HCT116 (cell line): ENCODE data around the gene KLHDC4. TPM values are rescaled to one million over a fixed set of nuclear protein-coding genes. Genes with fewer than 3 reads are reported as not detected.

Source experiments
- ATAC-seq: fragments of 200-7000 bp; cut with Tn5 transposase; 2 replicates; pipeline ENCODE4 v1.9.1; 2020; ENCODE audit warnings: mild to moderate bottlenecking, moderate library complexity
- BruUV-seq: library from RNA; stranded (reverse); fragments of 400-500 nt; replicated peaks from 2 replicates; lab custom pipeline; 2021; lab: Mats Ljungman, UMichigan
- CTCF ChIA-PET: fragments of 300-600 bp; sonication (Branson Sonifier 250); formaldehyde crosslinking; loops from one replicate; lab custom pipeline; 2021; ENCODE audit warnings: antibody characterized with exemption; lab: Charles Lee
- POLR2A ChIA-PET: fragments of 300-600, 350-600 bp; sonication (Branson Sonifier 250); formaldehyde crosslinking; loops from one replicate; lab custom pipeline; 2021; ENCODE audit warnings: antibody characterized with exemption; lab: Charles Lee
- RAD21 ChIA-PET, 2 experiments: fragments of 300-600 bp; sonication (Branson Sonifier 250); formaldehyde crosslinking; loops; one replicate each; lab custom pipeline; 2023; ENCODE audit warnings: low total read pairs in 2 of 2; ENCODE audit not compliant: uncharacterized antibody in 2 of 2, unreplicated experiment in 2 of 2, low non-redundant PET in 1 of 2; lab: Charles Lee
- DNase-seq: peaks from one replicate; pipeline ENCODE4 v3.0.0-alpha.2; 2010; ENCODE audit warnings: low read depth, low spot score
- H2AFZ ChIP-seq: fragments of 200-600 bp; shearing (Covaris generic), sonication (generic); 2 replicates; pipeline ENCODE4 v1.6.1; 2017; ENCODE audit warnings: low read depth, mixed run types, mixed read lengths, antibody characterized with exemption, low read length; ENCODE audit not compliant: poor library complexity, severe bottlenecking
- H3K27ac ChIP-seq: 2 replicates; pipeline ENCODE4 v1.5.1; 2012; ENCODE audit warnings: low read depth, low read length
- H3K27me3 ChIP-seq: fragments of 200-600 bp; sonication (generic); 2 replicates; pipeline ENCODE4 v1.6.1; 2016; ENCODE audit warnings: mixed run types, low read length, mixed read lengths; ENCODE audit not compliant: insufficient read depth
- H3K36me3 ChIP-seq, 2 experiments: fragments of 200-500 bp in 1 of 2; fragments of 200-600 bp in 1 of 2; sonication (Bioruptor generic) in 1 of 2; sonication (generic) in 1 of 2; 2 replicates each; pipeline versions ENCODE4 v1.5.1 to v1.6.1; 2014 to 2016; ENCODE audit warnings: low read length in 2 of 2, inconsistent platforms in 1 of 2, mixed read lengths in 1 of 2, mixed run types in 1 of 2; ENCODE audit not compliant: insufficient read depth in 2 of 2, control insufficient read depth in 1 of 2
- H3K4me1 ChIP-seq, 2 experiments: fragments of 200-600 bp in 1 of 2; sonication (generic) in 1 of 2; 2 replicates each; pipeline versions ENCODE4 v1.5.1 to v1.6.1; 2012 to 2017; ENCODE audit warnings: low read length in 2 of 2, inconsistent platforms in 1 of 2, mild to moderate bottlenecking in 1 of 2, mixed read lengths in 1 of 2, mixed run types in 1 of 2, moderate library complexity in 1 of 2; ENCODE audit not compliant: insufficient read depth in 2 of 2, control insufficient read depth in 1 of 2
- H3K4me2 ChIP-seq: fragments of 200-600 bp; sonication (generic); 2 replicates; pipeline ENCODE4 v1.6.1; 2017; ENCODE audit warnings: mixed run types, low read length, mixed read lengths
- H3K4me3 ChIP-seq, 2 experiments: fragments of 200-600 bp in 1 of 2; sonication (generic) in 1 of 2; replicated peaks in 1 of 2; 2 replicates each; pipeline ENCODE4 v1.5.1; 2011 to 2016; ENCODE audit warnings: low read length in 2 of 2, control low read depth in 1 of 2, low read depth in 1 of 2, mild to moderate bottlenecking in 1 of 2, mixed read lengths in 1 of 2, mixed run types in 1 of 2
- H3K79me2 ChIP-seq: fragments of 200-600 bp; sonication (generic); 2 replicates; pipeline ENCODE4 v1.6.1; 2017; ENCODE audit warnings: mild to moderate bottlenecking, mixed run types, low read length, moderate library complexity, mixed read lengths; ENCODE audit not compliant: insufficient read depth
- H3K9ac ChIP-seq: fragments of 200-600 bp; sonication (generic); 2 replicates; pipeline ENCODE4 v1.6.1; 2016; ENCODE audit warnings: low read length, mixed read lengths
- H3K9me2 ChIP-seq: fragments of 200-600 bp; sonication (generic), shearing (Covaris generic); 2 replicates; pipeline ENCODE4 v1.6.1; 2017; ENCODE audit warnings: mixed run types, mild to moderate bottlenecking, moderate library complexity; ENCODE audit not compliant: insufficient read depth
- H3K9me3 ChIP-seq, 2 experiments: fragments of 200-500 bp in 1 of 2; fragments of 200-600 bp in 1 of 2; sonication (Bioruptor generic) in 1 of 2; sonication (generic) in 1 of 2; 2 replicates each; pipeline ENCODE4 v1.6.1; 2014 to 2017; ENCODE audit warnings: low read length in 2 of 2, mixed read lengths in 2 of 2, inconsistent platforms in 1 of 2, low read depth in 1 of 2, mild to moderate bottlenecking in 1 of 2, mixed run types in 1 of 2, moderate library complexity in 1 of 2; ENCODE audit not compliant: control insufficient read depth in 1 of 2, insufficient read depth in 1 of 2
- H4K20me1 ChIP-seq: fragments of 200-600 bp; sonication (generic), shearing (Covaris generic); 2 replicates; pipeline ENCODE4 v1.6.1; 2017; ENCODE audit warnings: mixed run types, mild to moderate bottlenecking, moderate library complexity; ENCODE audit not compliant: insufficient read depth
- ATF3 ChIP-seq: IDR thresholded peaks from 2 replicates; pipeline ENCODE4 v1.6.1; 2012
- CTCF ChIP-seq, 3 experiments: fragments of 200-600 bp in 1 of 3; sonication (generic) in 1 of 3; IDR thresholded peaks in 2 of 3; conservative IDR thresholded peaks in 1 of 3; 2 replicates each; pipeline ENCODE4 v1.5.1; 2012 to 2017; ENCODE audit warnings: low read depth in 2 of 3, low read length in 2 of 3, antibody characterized with exemption in 1 of 3, borderline replicate concordance in 1 of 3, control low read depth in 1 of 3, mild to moderate bottlenecking in 1 of 3, mixed read lengths in 1 of 3, mixed run types in 1 of 3, moderate library complexity in 1 of 3; ENCODE audit not compliant: insufficient read depth in 1 of 3
- EZH2 ChIP-seq: fragments of 200-600 bp; sonication (generic); IDR thresholded peaks from 2 replicates; pipeline ENCODE4 v1.6.1; 2017; ENCODE audit warnings: antibody characterized with exemption, mixed run types
- EZH2phosphoT487 ChIP-seq: fragments of 200-600 bp; IDR thresholded peaks from 2 replicates; pipeline ENCODE4 v1.6.1; 2018; ENCODE audit warnings: antibody characterized with exemption, borderline replicate concordance
- JUND ChIP-seq: IDR thresholded peaks from 2 replicates; pipeline ENCODE4 v1.6.1; 2012
- MAX ChIP-seq: IDR thresholded peaks from 2 replicates; pipeline ENCODE4 v1.6.1; 2012
- POLR2A ChIP-seq: IDR thresholded peaks from 2 replicates; pipeline ENCODE4 v1.7.0; 2011; ENCODE audit warnings: borderline replicate concordance; ENCODE audit not compliant: insufficient read depth, insufficient read length; ENCODE audit errors: extremely low read depth
- RAD21 ChIP-seq: IDR thresholded peaks from 2 replicates; pipeline ENCODE4 v1.6.1; 2012; ENCODE audit warnings: low read depth, mild to moderate bottlenecking
- SRF ChIP-seq: IDR thresholded peaks from 2 replicates; pipeline ENCODE4 v1.6.1; 2012; ENCODE audit warnings: low read depth
- TCF7L2 ChIP-seq: IDR thresholded peaks from 2 replicates; pipeline ENCODE4 v1.7.0; 2011; ENCODE audit warnings: borderline replicate concordance, inconsistent platforms; ENCODE audit not compliant: insufficient read depth, insufficient read length; ENCODE audit errors: extremely low read depth
- ZFX ChIP-seq: fragments of 450-650 bp; IDR thresholded peaks from 2 replicates; pipeline ENCODE4 v1.6.1; 2017
- ZNF274 ChIP-seq: fragments of 200-500 bp; sonication (Bioruptor generic); IDR thresholded peaks from 2 replicates; pipeline ENCODE4 v1.6.1; 2014; ENCODE audit warnings: mild to moderate bottlenecking, low read depth, low read length, inconsistent platforms
- intact Hi-C: fragments of 100-400 bp; cut with micrococcal nuclease; formaldehyde crosslinking; loops from 2 replicates; pipeline ENCODE4 v1.10.0; 2022
- total RNA-seq: library from RNA; stranded (reverse); gene quantifications from one replicate; pipeline ENCODE4 v1.2.1, GENCODE V29; 2021; ENCODE audit not compliant: unreplicated experiment

KLHDC4 gene
- total RNA-seq, 1 experiment from 2014 or later, result 107 TPM

GRCh38 chr16:87686697-87687096, 79.1 kb downstream of the KLHDC4 start:
- ChIA-PET RAD21 (no interaction called here), POLR2A (no interaction called here), CTCF (no interaction called here)
- H3K36me3 ChIP-seq, result no peaks in the 10 kb centered on the region
- H3K79me2 ChIP-seq, result no peaks in the 10 kb centered on the region
- H3K27ac ChIP-seq, result no peak overlapping the region
- intact Hi-C loops, result no loop called here
- H3K4me2 ChIP-seq, result no peak overlapping the region
- DNase-seq, result no peak
- H3K4me1 ChIP-seq, result no peaks in the 10 kb centered on the region
- no peak overlapping the region for H2AFZ ChIP-seq
- peaks cover 4% of the 10 kb centered on the region; the same call in 1 of the 2 replicates for H3K27me3 ChIP-seq
- no peak for TF ChIP-seq CTCF (IDR thresholded peaks at IDR 0.05 in 2 of 3, conservative IDR thresholded peaks at IDR 0.05 in 1 of 3; ENCODE audit: borderline replicate concordance in 1 of 3, insufficient read depth in 1 of 3, low read depth in 2 of 3, low read length in 2 of 3)
- no peak for TF ChIP-seq POLR2A
- TF ChIP-seq EZH2, result no peak
- no peak for TF ChIP-seq EZH2phosphoT487
- no peak for TF ChIP-seq MAX
- TF ChIP-seq ZFX, result no peak
- no peak for TF ChIP-seq TCF7L2
- H4K20me1 ChIP-seq, result no peaks in the 10 kb centered on the region
- no peak for ATAC-seq
- no peak overlapping the region for H3K9ac ChIP-seq
- no peaks in the 10 kb centered on the region for H3K9me2 ChIP-seq
- H3K4me3 ChIP-seq, result no peak overlapping the region
- H3K9me3 ChIP-seq, result no peaks in the 10 kb centered on the region
- no TSS peak for BruUV-seq

- Histone ChIP-seq H3K36me3 (no peaks in the 10 kb centered on the region), H3K4me1 (no peaks in the 10 kb centered on the region), H3K9ac (no peak overlapping the region), H3K79me2 (no peaks in the 10 kb centered on the region), H3K27ac (no peak overlapping the region), H3K9me2 (no peaks in the 10 kb centered on the region), H3K9me3 (no peaks in the 10 kb centered on the region), H2AFZ (no peak overlapping the region), H3K4me2 (no peak overlapping the region), H3K4me3 (no peak overlapping the region), H4K20me1 (no peaks in the 10 kb centered on the region), H3K27me3 (peaks cover 4% of the 10 kb centered on the region; the same call in 1 of the 2 replicates)
- CTCF ChIA-PET, result no interaction called here
- RAD21 ChIA-PET, result no interaction called here
- DNase-seq (no peak), ATAC-seq (no peak)
- TF ChIP-seq RAD21, result no peak
- TF ChIP-seq ZFX, result no peak
- TF ChIP-seq SRF, result no peak
- TF ChIP-seq MAX, result no peak
- no peak for TF ChIP-seq ZNF274
- no peak for TF ChIP-seq ATF3
- no peak for TF ChIP-seq CTCF (IDR thresholded peaks at IDR 0.05 in 2 of 3, conservative IDR thresholded peaks at IDR 0.05 in 1 of 3; ENCODE audit: borderline replicate concordance in 1 of 3, insufficient read depth in 1 of 3, low read depth in 2 of 3, low read length in 2 of 3)
- TF ChIP-seq JUND, result no peak
- TF ChIP-seq EZH2, result no peak
- BruUV-seq, result no TSS peak
- intact Hi-C loops, result no loop called here
- POLR2A ChIA-PET, result no interaction called here
Observed at GRCh38 chr16:87685766-87686165, 80.0 kb downstream of the KLHDC4 start.
